NCI-H510A (cell line): ENCODE results near the gene LRRC1.

Source experiments
- DNase-seq: peaks from one replicate; lab custom pipeline; 2025; lab: John Stamatoyannopoulos, UW

The LRRC1 gene

GRCh38 chr6:53846250-53846649 is 51.4 kb downstream of the LRRC1 start:
- DNase-seq: no peak

GRCh38 chr6:53847796-53848314 is 53.0 kb downstream of the LRRC1 start:
- DNase-seq: no peak

GRCh38 chr6:53850527-53850926 is 55.7 kb downstream of the LRRC1 start:
- no peak for DNase-seq

GRCh38 chr6:53851561-53851960 is 56.8 kb downstream of the LRRC1 start:
- no peak for DNase-seq

GRCh38 chr6:53852805-53853204 is 58.0 kb downstream of the LRRC1 start:
- DNase-seq: no peak

- DNase-seq: no peak
Measured at GRCh38 chr6:53854843-53855567, 60.2 kb downstream of the LRRC1 start.

- DNase-seq: no peak
Measured at GRCh38 chr6:53855940-53856339, 61.1 kb downstream of the LRRC1 start.

- DNase-seq: no peak
Measured at GRCh38 chr6:53857318-53858094, 62.7 kb downstream of the LRRC1 start.

- DNase-seq: no peak
Measured at GRCh38 chr6:53858196-53858595, 63.4 kb downstream of the LRRC1 start.

GRCh38 chr6:53858913-53859312 is 64.1 kb downstream of the LRRC1 start:
- DNase-seq: no peak

GRCh38 chr6:53860511-53860910 is 65.7 kb downstream of the LRRC1 start:
- no peak for DNase-seq

GRCh38 chr6:53861518-53861917 is 66.7 kb downstream of the LRRC1 start:
- DNase-seq: no peak

GRCh38 chr6:53862662-53863462 is 68.1 kb downstream of the LRRC1 start:
- no peak for DNase-seq

- DNase-seq: no peak
Measured at GRCh38 chr6:53864781-53865180, 70.0 kb downstream of the LRRC1 start.

GRCh38 chr6:53866226-53866625 is 71.4 kb downstream of the LRRC1 start:
- no peak for DNase-seq

GRCh38 chr6:53868626-53869025 is 73.8 kb downstream of the LRRC1 start:
- no peak for DNase-seq

- DNase-seq: no peak
Measured at GRCh38 chr6:53869964-53870363, 75.2 kb downstream of the LRRC1 start.

- no peak for DNase-seq
Measured at GRCh38 chr6:53873922-53874321, 79.1 kb downstream of the LRRC1 start.

GRCh38 chr6:53874964-53875363 is 80.2 kb downstream of the LRRC1 start:
- DNase-seq: no peak

- no peak for DNase-seq
Measured at GRCh38 chr6:53877151-53877550, 82.3 kb downstream of the LRRC1 start.

- DNase-seq: no peak
Measured at GRCh38 chr6:53878808-53879207, 84.0 kb downstream of the LRRC1 start.

GRCh38 chr6:53879608-53880007 is 84.8 kb downstream of the LRRC1 start:
- DNase-seq: no peak
